HG03139 (cell line): ENCODE measurements around the gene KRT17.
"Not testable (repeated sequence)": the region's sequence is repeated elsewhere in the genome, so short reads cannot be mapped to it uniquely, and the experiment has no call there.

Experiments
- ATAC-seq: cut with Tn5 transposase; IDR thresholded peaks from one replicate; pipeline ENCODE4 v1.9.1; 2021; ENCODE audit not compliant: unreplicated experiment

Gene KRT17

DNA sequence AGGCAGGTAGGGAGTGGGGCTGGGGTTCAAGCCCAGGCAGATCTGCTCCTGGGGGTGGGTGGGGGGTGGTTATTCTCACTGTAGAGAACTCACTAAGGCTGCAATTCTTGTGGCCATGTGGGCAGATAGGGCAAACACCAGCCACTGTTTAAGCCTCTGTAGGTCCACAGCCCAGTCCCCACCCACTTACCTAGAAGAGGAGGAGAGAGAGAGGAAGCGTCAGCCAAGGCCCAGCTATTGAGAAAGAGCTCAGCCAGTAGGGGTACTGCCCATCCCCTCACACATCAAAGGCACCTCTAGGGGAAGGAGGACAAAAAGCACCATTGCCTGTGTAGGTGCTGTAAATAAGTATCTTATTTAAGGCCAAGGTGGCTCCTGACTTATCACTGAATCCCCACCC lies 24.7 kb downstream of the KRT17 start:
- ATAC-seq: no peak

DNA sequence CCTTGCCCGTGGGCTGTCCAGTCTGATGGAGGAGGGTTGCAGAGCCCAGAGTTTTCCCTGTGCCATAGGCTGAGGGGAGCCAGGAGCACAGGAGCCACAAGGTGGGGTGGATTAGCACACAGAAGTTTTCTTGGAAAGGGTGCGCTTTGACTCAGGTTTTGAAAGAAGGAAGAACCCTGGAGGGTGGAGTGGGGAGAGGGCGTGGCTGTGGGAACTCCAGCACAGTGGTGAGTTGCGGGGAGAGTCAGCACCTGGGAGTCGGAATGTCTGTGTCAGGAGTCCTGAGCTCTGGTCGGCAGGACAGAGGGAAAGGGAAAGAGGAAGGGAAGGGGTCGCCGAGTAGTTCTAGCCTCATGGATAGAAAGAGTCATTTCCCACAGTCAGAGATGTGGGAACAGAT lies 28.8 kb downstream of the KRT17 start:
- ATAC-seq: no peak

DNA sequence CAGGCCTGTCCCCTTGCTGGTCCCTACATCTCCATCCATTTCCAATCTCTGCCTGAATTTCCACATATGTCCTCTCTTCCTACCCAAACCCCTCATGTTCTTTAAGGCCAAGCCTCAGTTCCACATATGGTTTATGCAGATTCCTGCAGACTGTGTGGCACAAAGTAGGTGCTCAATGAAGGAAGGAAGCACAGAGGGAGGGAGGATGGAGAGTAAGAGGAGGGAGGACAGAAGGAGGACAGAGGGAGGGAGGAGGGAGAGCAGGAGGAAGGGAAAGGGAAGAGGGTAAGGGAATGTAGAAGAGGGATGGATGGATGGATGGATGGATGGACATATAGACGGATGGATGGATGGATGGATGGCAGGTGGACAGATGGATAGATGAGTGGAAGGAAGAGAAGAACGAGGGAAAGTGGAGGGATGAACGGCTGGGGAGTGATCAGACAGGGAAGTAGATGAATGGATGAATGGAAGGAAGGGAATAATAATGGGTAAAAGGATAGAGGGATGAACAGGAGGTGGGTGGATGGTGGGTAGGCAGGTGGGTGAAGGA lies 29.9 kb downstream of the KRT17 start:
- ATAC-seq: no peak

DNA sequence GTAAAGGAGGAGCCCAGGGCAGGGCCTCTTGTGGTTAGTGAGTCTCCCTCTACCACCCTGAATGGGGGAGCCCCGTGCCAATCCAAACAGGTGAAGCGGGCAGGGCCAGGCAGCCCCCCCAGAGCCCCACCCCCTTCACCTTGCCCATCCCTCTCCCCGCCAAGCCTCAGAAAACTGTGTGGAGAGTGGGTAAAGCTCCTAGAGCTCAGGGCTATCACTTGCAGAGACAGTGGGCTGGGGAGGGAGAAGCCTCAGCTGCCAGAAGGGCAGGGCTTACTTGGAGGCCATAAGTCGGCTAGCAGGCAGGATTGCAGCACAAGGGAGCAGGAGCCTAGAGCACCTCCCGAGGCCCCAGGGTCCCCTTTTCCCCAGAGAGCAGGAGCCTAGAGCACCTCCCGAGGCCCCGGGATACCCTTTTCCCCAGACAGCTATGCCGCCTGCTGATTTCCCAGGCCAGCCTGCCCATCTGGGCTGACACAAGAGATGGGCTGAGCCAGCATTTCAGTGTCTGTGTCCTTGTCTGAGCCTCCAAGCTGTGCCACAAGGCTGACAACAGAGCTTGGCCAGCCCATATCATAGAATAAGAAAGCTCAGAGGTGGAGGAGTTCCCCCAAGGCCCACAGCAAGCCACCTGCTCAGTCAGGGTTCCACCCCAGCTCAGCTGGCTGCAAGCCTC lies 30.9 kb downstream of the KRT17 start:
- ATAC-seq: no peak

DNA sequence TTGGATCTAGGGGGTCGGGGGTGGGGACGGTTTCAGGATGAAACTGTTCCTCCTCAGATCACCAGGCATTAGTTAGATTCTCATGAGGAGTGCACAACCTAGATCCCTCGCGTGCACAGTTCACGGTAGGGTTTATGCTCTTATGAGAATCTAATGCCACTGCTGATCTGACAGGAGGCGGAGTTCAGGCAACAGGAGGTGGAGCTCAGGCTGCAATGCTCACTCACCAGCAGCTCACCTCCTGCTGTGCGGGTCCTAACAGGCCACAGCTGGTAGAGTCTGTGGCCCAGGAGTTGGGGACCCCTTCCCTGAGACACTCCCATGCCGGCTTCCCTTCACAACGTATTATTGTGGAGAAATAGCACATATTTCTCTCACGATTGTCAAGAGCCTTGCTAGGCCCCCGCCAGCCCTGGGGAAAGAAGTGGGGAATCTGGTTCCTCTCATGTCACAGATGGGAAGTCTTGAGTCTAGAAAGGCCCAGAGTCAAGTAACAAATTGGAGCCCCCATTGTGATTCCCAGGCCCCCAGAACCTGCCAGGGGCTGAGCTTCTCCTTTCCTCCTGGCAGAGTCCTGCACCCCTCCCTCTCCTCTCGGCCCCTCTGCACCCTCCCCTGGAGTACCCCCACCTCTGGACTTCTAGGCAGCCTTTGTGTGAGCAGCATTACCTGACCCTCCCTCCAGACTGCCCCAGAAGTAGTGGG lies 31.6 kb downstream of the KRT17 start:
- no peak for ATAC-seq

DNA sequence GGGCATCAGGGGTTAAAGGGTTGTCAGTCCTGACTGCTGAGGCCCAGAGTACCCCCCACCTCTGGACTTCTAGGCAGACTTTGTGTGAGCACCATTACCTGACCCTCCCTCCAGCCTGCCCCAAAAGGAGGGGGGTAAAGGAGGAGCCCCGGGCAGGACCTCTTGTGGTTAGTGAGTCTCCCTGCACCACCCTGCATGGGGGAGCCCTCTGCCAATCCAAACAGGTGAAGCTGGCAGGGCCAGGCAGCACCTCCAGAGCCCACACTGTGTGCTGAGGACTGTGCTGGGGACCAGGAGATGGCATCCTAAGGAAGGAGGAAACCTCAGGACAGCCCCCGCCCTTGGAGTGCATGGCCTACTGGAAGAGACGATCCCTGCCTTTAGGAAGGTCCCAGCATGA lies 35.1 kb downstream of the KRT17 start:
- no peak for ATAC-seq

DNA sequence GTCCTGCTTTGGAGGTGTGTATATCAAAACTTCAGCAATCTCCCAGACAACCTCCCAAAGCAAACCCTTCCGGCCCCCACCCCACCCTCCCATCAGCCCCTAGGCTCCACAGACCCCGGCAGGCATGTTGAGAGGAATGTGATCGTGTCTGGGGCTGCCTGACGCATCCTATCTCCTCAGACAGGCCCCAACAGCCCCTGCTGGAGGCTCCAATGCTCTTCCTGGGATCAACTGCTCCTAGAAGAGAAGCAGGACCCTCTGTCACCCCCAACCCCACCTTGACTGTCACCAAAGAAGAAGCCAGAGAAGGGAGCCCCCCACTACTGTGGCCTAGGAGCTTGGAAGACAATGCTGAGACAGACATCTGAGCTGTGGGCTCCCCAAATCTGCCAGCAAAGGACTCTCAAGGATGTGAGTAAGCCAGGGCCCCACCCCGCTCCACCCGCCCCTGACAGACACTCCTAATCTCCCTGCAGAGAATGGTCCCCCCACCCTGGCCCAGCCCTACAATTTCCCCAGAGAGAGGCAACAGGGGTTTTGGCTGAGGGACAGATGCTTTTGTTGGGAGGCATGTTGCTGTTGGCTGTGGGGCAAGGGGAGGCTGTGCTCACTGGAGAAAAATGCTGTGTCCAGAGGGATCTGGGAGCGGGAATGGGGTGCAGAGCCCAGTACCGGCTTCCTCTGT lies 36.1 kb downstream of the KRT17 start:
- ATAC-seq: no peak

DNA sequence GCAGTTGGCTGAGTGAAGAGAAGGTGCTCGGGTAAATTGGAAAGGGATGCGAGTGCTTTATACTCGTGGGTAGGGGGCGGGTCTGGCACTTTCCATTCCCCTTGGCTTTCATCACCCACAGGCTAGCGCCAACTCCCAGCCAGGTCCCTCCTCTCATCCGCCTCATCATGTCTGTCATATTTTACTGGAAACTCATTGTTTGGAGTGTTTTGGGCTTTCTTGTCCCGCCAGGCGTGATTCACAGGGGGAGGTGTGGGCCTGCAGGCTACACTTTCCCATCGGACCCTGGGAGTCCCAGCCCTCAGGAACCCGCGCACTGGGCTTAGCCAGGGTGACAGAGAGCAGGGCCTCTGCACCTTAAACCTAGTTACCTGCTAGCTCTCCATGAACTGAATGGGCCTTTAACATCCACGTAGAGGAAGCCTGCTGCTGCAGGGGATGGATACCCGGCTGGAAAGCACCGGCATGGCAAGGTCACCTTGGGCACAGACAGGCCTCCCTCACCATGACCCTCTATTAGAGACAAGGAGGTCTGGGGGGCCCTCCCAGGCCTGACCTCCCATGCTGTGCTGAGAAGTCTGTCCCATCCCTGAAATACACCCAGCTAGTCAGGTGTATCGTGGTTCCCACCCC lies 37.4 kb downstream of the KRT17 start, which contains the start of gene KRT14:
Gene KRT14 (minus strand): TSS at position 33 of the 633 bp plus-strand sequence. CDS start 61 bp downstream, outside the sequence.
- ATAC-seq: no peak

DNA sequence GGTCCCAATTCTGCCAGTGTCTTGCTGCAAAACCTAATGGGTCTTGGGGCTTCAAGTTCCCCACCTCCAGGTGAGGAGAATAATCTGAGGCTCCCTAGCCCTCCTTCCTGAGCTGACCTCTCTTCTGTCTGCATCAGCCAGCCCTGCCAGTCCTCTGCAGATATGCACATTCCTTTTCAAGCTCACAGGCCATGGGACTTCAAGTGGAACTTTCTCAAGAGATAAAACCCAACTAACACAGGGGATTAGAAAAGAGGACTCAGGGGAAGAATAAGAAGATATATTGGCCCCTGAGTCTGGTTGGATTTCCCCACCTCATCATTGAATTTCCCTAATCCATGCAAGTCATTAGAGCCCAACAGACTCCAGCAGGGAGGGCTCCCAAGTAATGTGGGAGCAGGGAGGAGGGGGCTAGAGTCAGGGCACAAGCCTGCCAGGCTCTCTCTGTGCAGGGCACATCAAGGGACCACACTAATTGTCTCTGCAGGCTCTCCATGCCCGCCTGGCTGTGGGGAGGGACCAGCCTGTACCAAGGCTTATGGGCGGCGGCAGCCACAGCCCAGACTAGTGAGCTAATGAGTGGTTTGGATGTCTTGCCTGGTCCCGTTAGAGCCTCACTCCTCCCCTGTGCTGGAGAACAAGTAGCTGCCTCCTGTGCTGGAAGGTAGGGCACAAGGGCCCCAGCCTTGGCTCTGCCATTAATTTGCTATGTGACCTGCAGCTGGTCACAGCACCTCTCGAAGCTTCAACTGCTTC lies 38.9 kb downstream of the KRT17 start:
- ATAC-seq: no peak

DNA sequence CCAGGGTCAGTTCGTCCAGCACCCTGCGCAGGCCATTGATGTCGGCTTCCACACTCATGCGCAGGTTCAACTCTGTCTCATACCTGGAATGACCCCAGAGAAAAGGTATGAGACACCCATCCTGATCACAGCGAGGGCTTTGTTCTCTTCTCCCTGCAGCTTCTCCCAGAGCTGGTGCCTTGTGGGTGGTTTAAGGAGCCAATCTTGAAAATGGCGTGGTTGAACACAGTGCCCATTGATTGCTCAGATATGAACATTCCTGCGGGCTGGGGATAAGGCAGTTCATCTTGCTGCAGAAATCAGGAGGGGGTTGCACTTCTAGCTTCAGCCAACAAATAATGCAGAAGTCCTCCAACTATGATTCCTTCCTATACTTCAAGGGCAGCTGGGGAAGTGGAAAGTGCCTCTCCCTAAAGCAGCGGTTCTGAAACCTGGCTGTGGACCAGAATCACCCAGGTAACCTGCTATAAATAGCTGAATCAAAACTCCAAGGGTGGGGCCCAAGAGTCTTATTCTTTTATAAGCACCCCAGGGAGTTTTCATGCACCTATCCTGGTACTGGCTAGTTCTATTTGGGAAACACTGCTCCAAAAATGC lies 39.9 kb downstream of the KRT17 start:
- not testable (repeated sequence) for ATAC-seq

DNA sequence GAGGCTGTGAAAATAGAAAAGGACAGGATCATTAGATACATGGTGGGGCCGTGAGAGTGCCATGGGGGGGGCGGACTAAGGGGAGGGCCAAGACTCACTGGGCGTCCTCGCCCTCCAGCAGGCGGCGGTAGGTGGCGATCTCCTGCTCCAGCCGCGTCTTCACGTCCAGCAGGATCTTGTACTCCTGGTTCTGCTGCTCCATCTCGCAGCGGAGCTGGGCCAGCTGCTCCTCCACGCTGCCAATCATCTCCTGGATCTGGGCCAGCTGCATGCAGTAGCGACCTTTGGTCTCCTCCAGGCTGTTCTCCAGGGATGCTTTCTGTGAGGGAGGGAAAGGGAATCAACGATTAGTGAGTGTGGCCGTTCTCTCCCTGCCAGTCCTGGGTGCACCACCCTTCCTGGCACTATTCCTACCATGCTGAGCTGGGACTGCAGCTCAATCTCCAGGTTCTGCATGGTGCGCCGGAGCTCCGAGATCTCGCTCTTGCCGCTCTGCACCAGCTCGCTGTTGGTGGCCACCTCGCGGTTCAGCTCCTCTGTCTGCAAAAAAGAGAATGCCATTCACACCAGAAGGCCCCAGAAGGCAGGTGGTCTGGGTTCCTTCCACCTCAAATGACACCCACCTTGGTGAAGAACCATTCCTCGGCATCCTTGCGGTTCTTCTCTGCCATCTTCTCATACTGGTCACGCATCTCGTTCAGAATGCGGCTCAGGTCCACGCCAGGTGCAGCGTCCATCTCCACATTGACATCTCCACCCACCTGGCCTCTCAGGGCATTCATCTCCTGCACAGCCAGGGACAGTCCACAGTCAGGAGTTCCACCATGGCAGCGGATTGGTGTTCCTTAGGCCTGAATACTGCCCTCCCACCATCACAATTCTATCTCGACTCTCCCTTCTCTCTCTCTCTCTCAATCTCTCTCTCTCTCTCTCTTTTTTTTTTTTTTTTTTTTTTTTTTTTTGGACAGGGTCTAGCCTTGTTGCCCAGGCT lies 40.9 kb downstream of the KRT17 start:
- ATAC-seq: no peak

DNA sequence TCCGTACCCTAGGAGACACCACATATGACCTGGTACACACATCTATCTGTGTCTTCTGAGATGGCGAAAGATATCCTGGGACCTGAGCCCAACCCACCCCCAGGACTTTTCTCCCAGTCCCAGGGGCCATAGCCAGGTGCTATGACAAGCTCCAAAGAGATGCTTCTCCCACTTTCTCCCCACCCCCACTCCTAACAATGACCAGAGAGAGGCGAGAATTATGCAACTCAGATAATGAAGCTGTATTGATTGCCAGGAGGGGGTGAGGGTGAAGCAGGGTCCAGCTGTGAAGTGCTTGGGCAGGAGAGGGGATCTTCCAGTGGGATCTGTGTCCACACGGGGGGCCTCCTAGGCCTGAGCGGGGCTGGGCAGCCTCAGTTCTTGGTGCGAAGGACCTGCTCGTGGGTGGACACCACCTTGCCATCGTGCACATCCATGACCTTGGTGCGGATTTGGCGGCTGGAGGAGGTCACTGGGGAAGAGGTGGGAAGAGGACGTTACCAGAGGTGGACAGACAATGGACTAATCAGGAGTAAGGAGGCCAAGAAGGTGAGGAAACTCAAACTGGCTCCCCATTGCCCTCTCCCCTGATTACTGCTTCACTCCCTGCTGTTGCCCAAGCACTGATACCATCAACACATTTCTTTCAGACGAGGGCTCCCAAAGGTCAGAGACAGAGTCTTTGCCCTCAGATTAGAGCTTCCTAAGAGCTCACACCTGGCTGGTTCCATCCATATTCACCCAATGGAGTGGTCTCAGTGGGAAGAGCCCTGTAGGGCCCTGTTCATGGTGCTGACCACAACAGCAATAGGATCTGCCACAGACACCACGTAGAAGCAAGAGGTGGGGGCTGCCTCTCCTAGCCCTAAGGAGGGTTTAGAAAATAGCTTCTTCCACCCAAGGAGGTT lies 42.1 kb downstream of the KRT17 start:
- not testable (repeated sequence) for ATAC-seq

DNA sequence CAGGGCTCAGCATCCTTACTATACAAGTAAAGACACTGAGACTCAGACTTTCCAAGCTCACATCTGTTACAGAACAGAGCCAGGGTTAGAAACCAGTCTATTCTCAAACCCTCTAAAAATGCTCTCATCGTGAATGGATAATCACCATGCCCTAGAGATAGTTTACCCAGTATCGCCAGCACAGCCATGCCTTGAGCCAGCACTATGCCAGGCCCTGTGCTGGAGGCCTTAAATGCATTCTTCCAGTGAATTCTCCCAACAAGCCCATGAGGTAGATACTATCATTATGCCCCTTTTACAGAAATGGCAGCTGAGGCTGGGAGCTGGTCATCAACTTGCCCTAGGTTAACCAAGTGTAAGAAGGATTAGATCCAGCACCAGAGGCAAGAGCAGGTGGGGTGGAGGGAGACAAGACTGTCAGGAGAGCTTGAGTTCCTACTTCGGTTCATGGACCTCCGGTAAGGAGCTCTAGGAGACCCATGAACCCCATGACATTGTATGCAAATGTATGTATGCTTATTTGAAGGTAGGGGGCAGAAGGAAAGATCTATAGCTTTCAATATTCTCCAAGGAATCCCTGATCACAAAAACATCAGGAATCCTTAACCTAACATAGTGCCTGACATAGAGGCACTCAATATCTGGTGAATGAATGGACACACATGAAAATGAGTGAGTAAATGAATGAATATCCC lies 42.9 kb downstream of the KRT17 start:
- no peak for ATAC-seq

DNA sequence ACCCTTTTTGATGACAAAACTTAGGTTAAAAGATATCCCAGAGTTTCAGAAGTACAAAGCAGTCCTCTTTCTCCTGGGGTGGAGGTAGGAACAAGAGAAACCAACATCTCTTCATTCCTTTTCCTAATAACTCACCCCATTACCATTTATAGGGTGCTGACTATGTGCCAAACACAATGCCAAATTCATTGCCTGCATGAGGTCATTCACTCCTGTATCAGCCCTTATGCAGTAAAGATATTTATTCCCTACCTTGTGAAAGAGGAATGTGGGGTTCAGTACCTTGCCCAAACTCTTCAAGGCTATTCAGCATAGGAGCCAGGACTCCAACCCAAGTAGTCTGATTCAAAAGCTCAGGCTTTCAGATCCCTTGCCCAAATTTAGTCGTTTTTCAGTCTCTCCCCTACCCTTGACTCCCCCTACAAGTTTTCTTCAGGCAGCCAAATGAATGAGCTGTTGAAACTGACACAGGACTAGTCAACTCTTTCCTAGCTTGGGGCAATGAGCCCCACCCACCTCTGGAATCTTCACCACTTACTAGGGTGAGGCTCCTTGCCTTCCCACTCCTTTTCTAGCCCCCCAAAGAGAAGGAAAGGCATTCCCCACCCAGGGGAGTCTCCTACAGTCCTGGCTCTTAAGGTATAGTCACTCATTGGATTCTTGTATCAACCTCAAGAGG lies 43.5 kb downstream of the KRT17 start:
- ATAC-seq: no peak

DNA sequence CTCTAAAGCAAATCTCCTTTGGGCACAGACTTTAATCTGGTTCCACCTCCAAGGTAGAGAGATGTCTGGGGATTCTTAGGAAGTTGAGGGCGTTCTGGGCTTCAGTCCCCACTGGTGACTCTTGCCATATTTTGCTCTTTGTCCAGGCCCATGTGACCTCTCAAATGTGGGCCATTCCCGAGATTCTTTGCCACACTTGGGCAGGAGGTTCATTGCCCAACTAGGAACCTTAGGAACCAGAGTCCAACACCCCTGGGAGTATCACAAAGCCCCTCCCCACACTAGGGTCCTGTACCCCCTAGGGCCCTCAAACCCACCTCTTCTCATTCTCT lies 44.2 kb downstream of the KRT17 start:
- no peak for ATAC-seq

DNA sequence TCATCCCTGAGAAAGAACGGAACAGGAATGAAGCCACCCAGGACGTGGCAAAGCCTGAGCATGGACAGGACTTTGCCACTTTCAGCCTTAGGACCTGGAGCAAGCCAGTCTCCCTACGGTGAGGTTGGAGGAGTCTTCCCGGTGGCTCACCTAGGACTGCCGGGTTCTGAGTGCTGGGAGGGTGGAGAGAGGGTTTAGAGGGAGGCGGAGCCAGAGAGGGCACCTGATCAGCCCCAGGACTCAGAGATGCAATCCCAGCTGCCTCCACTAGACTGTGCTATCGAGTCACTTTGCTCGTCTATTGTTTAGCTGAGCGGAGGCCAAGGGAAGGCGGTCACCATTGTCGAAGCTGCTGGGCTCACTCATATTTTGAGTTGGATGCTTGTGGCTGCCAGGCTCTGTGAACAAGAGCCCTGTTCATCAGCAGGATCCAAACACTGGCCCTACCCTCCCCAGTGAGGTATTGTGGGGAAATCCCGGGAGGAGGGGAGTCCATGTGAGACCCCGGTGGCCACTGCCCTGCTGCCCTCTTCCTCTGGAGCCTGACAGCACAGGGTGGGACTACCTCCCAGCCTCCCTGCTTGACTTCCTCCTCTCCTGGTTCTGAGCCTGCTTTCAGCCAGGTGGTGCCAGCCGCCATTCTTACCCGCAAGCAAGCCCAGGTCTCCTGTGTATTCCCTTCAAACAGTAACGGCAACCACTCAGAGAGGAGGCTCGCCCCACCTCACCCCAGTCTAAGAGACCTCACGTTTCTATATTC lies 44.7 kb downstream of the KRT17 start:
- peak; percentile 56 for ATAC-seq
